ENCODE data around the gene LMAN2.

The LMAN2 gene

GRCh38 chr5:177364159-177364962 is 12.9 kb upstream of the LMAN2 start:
- Histone ChIP-seq H3K79me2 (no peaks in the 10 kb centered on the region), H3K4me3 (ENCODE audit: low read depth, low read length) (no peak overlapping the region), H3K9me3 (ENCODE audit: control insufficient read depth, low read length) (no peaks in the 10 kb centered on the region), H3K4me1 (peaks cover 12% of the 10 kb centered on the region), H3K9ac (no peak overlapping the region), H3K36me3 (ENCODE audit: control insufficient read depth, insufficient read depth, low read length) (no peaks in the 10 kb centered on the region), H3K27me3 (ENCODE audit: control insufficient read depth, insufficient read depth, low read length) (no peaks in the 10 kb centered on the region), H2AFZ (no peak overlapping the region), H3K4me2 (ENCODE audit: low read length) (no peak overlapping the region), H3K27ac (no peak overlapping the region)
- TF ChIP-seq CTCF (IDR thresholded peaks at IDR 0.05), result no peak

GRCh38 chr5:177363565-177363964 is 12.1 kb upstream of the LMAN2 start:
- peaks cover 12% of the 10 kb centered on the region for H3K4me1 ChIP-seq
- no peak overlapping the region for H3K27ac ChIP-seq
- H3K79me2 ChIP-seq, result no peaks in the 10 kb centered on the region
- H3K9ac ChIP-seq, result no peak overlapping the region
- TF ChIP-seq CTCF (IDR thresholded peaks at IDR 0.05), result no peak
- H3K27me3 ChIP-seq (ENCODE audit: control insufficient read depth, insufficient read depth, low read length), result no peaks in the 10 kb centered on the region
- H2AFZ ChIP-seq, result peak overlapping the region; percentile 96
- H3K4me2 ChIP-seq (ENCODE audit: low read length), result peak overlapping the region; percentile 78
- no peaks in the 10 kb centered on the region for H3K36me3 ChIP-seq (ENCODE audit: control insufficient read depth, insufficient read depth, low read length)
- peak overlapping the region; percentile 55 for H3K4me3 ChIP-seq (ENCODE audit: low read depth, low read length)
- H3K9me3 ChIP-seq (ENCODE audit: control insufficient read depth, low read length), result no peaks in the 10 kb centered on the region

- Histone ChIP-seq H3K36me3 (ENCODE audit: control insufficient read depth, insufficient read depth, low read length) (no peaks in the 10 kb centered on the region), H3K4me1 (peaks cover 12% of the 10 kb centered on the region), H3K4me3 (ENCODE audit: low read depth, low read length) (peak overlapping the region; percentile 55), H3K4me2 (ENCODE audit: low read length) (peak overlapping the region; percentile 78), H3K9me3 (ENCODE audit: control insufficient read depth, low read length) (no peaks in the 10 kb centered on the region), H2AFZ (peak overlapping the region; percentile 96), H3K27me3 (ENCODE audit: control insufficient read depth, insufficient read depth, low read length) (no peaks in the 10 kb centered on the region), H3K79me2 (no peaks in the 10 kb centered on the region), H3K9ac (no peak overlapping the region), H3K27ac (peak overlapping the region; percentile 58)
- no peak for TF ChIP-seq CTCF (IDR thresholded peaks at IDR 0.05)
Observed at GRCh38 chr5:177362610-177363507, 11.4 kb upstream of the LMAN2 start.

- Histone ChIP-seq H3K36me3 (ENCODE audit: control insufficient read depth, insufficient read depth, low read length) (no peaks in the 10 kb centered on the region), H3K9me3 (ENCODE audit: control insufficient read depth, low read length) (no peaks in the 10 kb centered on the region), H3K9ac (no peak overlapping the region), H2AFZ (peak overlapping the region; percentile 96), H3K4me2 (ENCODE audit: low read length) (peak overlapping the region; percentile 78), H3K4me3 (ENCODE audit: low read depth, low read length) (no peak overlapping the region), H3K4me1 (peaks cover 12% of the 10 kb centered on the region), H3K79me2 (no peaks in the 10 kb centered on the region), H3K27me3 (ENCODE audit: control insufficient read depth, insufficient read depth, low read length) (no peaks in the 10 kb centered on the region), H3K27ac (peak overlapping the region; percentile 58)
- no peak for TF ChIP-seq CTCF (IDR thresholded peaks at IDR 0.05)
Observed at GRCh38 chr5:177362292-177362609, 10.8 kb upstream of the LMAN2 start.

Measured in parathyroid adenoma (tissue), 2 donors.